Stimulated activated CD4-positive, alpha-beta T cell treated with anti-CD3 and anti-CD28 coated beads, Interleukin-15, amount 100 ng/mL, for 1 hour (primary cell): ENCODE measurements around the gene ANKRD10.
"Not testable (repeated sequence)": the region's sequence is repeated elsewhere in the genome, so short reads cannot be mapped to it uniquely, and the experiment has no call there.

ENCODE experiments used
- DNase-seq, 2 donors: peaks; one replicate each; pipeline ENCODE4 v3.0.0-alpha.2; 2020; ENCODE audit warnings: low read depth in 1 of 2, low spot score in 1 of 2

Gene ANKRD10

DNA sequence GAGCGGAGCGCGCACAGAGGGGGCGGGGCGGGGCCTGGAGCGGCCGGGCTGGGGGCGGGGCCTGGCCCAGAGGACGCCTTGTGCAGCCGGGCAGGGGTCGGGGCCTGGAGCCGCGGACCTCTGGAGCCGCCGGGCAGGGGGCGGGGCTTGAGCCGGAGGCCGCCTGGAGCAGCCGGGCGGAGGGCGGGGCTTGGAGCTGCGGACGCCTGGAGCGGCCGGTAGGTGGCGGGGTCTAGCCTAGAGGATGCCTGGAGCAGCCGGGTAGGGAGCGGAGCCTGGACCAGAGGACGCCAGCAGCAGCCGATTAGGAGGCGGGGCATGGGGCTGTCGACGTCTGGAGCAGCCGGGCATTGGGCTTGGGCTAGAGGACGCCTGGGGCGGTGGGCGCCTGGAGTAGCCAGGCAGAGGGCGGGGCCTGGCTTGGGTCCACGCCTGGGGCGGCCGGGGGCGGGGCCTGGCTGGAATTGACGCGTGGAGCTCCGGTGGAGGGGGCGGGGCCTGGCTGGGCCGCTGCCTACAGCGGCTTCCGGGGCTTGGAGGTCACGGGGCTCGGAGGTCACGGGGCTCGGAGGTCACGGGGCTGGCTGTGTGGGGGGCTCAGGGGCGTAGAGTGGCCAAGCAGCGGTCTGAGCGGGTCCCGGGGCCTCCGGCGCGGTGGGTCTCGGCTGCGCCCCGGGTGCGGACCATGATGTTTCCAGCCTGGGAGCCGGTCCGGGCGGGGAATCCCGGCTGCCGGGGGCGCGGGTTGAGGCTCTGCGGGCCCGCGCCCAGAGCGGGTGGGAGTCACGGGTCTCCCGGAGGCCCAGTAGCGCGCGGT lies at the start of gene ANKRD10:
Gene ANKRD10 (minus strand): TSS at position 13 of the 817 bp plus-strand sequence. CDS start 135 bp downstream, outside the sequence.
- peak; percentile 87 to 91 for DNase-seq

DNA sequence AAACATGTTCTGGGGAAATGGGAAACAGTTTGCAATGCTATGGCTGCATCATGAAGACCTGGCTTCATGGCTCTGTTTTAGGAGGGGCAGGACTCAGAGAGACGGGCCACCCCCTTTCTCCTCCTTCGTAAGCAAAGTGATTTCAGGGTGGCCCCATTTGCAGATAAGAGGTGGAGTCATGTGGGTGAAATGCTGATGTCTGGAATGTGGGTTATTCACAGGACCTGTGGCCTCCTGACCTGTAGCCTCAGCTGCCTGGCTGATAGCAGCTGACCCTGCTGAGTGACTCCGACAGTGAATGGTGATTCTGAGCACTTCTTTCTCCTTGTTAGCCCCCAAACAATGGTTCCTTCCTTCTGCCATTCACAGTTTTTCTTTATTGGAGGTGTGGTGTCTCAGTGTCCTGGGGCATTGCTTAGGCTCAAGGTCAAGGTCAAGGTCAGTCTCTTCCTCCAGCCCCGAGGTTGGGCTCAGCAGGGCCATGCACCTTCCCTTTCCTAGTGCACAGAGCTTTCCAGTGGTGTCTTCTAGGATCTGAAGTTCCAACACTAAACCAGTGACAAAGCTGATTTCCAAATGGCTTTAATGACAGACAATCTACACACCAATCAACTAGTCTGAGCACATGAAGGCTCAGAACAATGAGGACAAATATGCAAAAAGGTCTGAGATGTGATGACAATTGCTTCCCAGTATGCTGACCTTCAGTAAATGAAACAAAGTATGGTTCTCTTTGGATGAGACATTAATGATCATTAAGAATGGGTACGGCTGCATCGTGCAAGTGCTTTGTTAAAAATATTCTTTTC lies 49.6 kb upstream of the ANKRD10 start:
- no peak for DNase-seq

DNA sequence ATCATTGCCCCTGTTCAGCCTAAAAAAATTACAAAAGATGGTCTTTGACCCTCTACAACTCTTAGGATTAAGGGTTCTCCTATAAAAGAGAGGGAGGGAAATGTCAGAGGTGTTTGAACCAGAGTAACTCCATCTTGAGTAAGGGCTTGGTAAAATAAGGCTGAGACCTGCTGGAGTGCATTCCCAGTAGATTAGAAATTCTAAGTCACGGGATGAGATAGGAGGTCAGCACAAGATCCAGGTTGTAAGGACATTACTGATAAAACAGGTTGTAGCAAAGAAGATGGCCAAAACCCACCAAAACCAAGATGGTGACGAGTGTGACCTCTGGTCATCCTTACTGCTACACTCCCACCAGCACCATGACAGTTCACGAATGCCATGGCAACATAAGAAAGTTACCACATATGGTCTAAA lies 48.7 kb upstream of the ANKRD10 start:
- DNase-seq, result no peak

DNA sequence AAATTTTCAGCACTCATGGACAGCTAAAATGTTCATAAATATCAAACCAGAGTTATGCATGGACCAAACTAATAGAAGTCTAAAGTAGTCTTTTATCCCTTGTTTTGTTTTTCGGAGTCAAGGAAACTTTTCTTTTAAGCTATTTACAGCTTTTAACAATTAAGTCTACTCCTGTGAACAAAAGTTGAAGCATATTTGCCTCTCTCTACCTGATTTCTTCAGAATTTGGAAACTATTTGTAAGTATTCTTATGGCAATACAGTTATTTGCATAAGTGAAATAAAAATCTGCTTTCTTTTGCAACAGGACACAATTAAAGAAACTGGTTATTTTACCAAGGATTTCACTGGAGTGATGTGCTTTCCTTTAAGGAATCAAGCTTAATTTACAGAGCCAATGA lies 47.1 kb upstream of the ANKRD10 start:
- DNase-seq, result no peak

DNA sequence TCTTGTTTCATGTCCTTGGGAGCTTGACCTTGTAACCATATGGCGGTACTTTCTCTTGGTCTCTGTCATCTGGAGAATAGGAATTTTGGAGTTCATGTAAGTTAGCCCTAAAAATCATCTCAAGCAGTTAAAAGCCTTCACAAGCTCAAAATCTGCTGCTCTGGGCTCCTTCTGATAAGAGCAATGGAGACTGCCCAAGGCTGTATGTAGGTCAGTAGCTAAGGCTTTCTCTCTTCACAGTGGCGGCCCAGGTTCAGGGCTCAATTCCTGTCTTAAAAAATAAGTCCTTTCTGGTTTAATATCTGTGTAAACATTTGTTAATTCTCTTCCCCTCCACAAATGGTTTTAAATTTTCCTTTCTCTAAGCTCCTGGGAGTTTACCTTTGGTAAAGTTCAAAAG lies 45.3 kb upstream of the ANKRD10 start:
- DNase-seq, result no peak

DNA sequence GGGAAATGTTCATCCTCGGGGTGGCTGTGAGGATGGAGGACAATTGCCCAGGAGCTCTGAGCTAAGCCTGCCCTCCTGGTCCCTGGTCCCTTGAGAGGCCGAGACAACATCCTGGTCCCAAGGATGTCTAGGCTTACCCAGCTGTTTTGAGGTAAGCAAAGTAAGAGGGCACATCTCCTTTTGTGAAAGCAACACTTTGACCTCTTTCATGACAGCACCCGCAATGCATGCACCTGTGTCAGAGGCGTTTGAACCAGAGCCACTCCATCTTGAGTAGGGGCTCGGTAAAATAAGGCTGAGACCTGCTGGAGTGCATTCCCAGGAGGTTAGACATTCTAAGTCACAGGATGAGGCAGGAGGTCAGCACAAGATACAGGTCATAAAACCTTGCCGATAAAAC lies 43.1 kb upstream of the ANKRD10 start:
- DNase-seq, result no peak

DNA sequence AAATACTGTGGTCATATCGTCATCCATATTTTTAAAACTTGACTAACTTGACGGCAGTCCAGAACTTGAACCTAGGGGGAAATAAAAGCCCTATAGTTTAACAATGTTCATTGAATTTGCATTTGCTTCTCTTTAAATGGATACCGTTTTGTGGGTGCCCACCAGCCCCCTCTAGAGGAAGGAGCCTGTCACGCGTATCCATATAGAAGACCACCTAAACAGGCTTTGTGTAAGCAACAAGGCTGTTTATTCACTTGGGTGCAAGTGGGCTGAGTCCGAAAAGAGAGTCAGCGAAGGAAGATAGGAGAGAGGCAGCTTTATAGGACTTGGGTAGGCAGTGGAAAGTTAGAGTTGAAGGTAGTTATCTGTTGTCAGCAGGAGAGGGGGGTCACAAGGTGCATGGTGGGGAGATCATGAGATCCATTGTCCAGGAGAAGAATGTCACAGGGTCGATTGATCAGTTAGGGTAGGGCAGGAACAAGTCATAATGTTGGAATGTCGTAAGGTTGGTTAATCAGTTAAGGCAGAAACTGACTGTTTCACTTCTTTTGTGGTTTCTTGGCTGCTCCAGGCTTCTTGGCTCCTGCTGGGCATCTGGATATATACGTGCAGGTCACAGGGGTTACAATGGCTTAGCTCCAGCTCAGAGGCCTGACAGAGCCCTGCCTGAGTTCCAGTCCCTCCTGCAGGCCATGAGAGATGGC lies 42.5 kb upstream of the ANKRD10 start:
- no peak for DNase-seq

DNA sequence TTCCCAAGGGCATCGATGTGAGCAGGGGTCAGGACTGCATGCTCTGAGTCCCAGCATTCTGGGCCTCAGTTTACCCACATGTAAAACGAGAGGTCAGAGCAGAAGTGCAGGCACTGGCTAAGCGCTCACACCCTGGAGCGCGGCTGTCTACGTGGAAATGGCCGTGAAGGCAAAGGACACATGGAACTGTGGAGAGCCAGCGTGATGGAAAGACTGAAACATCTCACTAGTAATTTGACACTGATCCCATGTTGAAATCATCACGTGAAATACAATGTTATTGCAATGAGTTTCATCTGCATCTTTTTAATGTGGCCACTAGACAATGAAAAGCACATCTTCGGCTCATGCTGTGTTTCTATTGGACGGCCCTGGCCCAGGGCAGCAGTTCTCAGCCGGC lies 41.3 kb upstream of the ANKRD10 start:
- not testable (repeated sequence) for DNase-seq

DNA sequence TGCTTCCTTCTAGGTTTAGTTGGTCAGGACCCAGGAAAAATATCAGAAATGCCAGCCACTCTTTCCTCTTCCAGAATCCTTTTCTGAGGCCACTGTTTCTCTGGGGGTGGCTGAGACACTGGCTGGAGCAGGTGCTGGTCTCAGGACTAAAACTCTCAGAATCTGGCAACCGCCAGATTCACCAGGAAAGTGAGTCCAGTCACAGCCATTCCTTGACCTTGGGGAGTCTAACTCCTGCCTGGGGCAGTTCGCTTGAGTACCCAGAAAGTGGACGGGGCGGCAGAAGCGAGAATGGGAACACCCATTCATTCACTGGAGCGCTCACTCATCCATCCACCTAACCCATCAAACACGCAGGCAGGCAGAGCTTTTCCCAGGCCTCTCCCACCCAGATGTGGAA lies 40.7 kb upstream of the ANKRD10 start:
- not testable (repeated sequence) for DNase-seq

DNA sequence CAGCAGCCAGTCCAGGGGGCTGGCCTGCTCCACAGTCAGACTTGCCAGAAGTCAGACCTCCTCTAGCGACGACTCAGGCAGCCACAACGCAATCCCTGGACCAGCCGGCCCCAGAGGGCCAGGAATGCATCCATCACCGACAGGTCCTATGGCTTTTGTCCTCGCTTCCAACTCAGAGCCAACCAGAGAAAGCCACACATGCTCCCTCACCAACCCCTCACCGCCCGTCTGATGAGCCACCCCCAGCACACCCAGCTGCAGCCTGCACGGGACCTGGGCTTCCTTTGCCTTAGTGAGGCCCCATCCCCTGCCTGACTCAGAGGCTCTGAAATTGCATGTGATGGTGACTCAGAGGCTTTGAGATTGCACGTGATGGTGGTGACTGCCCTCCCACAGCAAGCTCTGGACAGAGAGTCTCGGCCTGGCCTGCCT lies 40.2 kb upstream of the ANKRD10 start:
- peak in 1 of 2 donors; percentile 14 for DNase-seq

DNA sequence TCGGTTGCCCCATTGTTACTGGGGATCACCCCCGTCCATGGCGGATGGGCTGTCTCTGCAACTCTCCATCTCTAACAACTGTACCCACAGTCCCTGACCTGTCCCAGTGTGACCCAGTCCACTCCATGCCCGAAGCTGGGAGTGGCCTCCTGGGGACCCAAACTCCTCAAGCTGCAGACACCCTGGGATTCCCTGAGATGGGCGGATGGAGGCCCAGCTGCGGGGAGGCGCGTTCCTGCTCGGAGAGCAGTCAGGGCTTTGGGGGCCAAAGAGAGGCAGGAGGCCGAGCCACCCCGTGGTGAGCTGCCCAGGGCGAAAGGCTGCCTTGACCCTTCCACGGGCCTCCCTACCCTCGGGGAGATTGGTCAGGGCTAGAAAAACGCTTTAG lies 39.7 kb upstream of the ANKRD10 start:
- not testable (repeated sequence) for DNase-seq

DNA sequence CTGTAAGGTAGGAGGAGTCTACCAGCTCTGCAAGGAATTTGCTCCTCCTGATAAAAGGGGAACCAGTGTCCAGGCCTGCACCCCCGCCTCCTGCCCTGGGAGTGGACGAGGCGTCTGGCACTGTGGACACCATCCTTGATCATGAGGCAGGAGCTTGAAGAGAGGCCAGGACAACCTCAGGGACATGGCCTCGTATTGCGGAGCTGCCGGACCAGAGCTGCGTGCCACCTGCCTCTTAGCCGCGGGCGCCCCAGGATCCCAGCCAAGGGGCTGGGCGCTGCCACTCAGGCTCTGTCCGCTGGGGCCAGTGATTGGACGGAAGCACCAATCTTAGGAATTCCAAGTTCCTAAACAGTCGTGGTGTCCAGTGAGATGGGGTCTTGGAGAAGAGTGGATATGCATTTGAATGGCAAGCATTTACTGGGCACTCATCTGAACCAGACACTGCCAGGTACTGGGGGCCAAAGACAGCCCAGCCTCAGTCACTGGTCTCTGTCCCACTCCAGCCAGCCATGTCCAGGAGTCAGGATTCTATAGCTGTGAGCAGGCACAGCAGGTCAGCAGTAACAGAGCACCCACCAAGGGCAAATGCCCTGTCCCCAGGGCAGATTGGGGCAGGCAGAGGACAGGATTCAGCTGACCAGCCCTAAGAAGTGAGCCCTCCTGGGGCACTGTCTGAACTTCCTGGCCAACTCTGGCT lies 39.1 kb upstream of the ANKRD10 start:
- no peak for DNase-seq

DNA sequence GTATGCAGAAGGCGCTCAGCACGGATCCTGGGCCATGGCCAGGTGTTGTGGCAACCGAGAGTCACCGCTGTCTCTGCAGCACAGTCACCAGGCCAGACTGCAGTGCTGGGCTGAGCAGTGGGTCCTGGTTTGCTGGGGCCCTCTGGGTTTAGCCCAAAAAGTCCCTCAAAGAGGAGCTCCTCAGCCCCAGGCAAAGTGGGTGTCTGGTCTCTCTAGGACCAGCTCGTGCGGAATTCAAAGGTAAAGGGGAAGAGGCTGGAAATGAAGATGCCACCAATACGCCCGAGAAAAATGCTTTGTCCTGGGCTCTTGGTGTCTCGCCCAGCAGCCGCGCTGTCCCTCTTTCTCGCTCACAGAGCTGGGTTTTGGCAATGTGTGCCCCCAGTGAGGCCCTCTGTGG lies 38.5 kb upstream of the ANKRD10 start:
- DNase-seq, result no peak

DNA sequence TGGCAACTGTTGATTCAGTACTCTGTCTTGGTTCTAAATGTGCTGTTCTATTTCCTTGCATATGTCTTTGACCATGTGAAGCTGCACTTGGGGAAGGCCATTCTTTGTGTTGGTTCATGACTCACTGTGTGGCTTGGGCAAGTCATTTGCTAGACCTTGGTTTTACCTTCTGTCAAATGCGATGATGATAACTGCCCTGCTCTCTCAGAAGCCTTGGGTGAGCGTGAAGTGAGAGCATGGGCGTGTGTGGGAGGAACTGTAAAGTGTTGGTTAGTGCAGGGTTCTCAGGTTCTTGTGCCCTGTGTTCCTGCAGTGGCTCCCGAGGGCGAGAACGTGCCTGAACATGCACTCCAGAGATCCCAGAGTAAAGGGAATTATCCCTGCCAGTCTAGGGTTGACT lies 37.3 kb upstream of the ANKRD10 start:
- not testable (repeated sequence) for DNase-seq

DNA sequence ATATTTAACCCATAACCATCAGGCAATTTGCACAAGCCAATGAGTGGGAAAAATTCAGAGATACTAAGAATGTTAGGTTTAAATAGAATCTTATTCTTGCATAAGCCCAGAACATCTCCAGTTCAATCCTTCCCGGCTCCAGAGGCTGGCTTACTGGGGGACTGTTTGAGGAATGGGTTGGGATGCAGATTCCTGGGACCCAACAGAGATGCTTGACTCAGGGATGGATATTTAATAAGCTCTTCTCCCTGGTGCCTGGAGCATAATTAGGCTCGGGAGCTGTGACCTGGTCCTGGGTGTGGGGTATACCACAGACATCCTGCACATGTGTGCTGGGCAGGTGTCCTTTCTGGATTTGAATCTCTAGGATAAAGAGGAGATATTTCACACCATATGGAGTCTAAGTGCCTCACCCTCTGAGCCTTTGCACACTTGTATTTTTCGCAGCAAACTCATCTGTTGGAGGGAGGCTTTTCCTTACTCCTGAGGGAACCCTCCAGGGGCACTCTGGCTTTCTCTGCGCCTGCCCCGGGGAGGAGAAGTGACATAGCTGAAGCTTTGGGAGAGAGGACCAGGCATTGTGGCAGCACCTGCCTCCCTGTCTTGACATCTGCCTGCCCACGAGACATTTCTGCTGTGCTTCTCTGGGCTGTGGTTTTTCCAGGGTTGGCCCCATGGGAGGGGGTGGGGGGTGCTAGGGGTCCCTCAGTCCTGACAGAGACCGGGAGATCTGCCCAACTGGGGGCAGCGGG lies 36.1 kb upstream of the ANKRD10 start:
- DNase-seq, result no peak

DNA sequence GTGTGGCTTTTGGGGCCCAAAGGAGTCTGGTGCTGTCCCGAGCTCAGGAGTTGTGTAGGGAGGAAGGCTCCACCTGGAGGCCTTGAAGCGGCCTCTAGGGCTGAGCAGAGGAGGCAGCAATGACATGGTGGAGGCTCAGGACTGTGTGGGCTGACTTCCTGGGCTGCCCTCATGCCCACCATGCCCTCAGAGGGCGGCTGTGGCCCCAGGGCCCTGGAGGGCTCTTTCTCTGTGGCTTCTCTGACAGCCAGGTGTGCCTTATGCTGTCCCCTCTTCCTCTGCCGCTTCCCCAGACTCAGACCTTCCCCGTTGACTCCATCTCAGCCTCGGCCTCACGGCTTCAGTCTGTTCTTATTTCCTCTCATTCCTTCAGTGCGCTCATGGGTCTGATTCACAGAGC lies 35.5 kb upstream of the ANKRD10 start:
- DNase-seq, result no peak

DNA sequence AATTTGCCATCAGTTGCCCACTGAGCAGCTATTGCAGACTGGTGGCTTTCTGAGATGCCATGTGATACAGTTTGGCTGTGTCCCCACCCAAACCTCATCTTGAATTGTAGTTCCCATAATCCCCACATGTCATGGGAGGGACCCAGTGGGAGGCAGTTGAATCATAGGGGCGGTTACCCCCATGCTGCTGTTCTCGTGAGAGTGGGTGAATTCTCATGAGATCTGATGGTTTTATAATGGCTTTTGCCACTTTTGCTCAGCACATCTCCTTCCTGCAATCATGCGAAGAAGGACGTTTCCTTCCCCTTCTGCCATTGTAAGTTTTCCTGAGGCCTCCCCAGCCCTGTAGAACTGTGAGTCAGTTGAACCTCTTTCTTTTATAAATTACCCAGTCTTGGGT lies 34.8 kb upstream of the ANKRD10 start:
- DNase-seq, result no peak

DNA sequence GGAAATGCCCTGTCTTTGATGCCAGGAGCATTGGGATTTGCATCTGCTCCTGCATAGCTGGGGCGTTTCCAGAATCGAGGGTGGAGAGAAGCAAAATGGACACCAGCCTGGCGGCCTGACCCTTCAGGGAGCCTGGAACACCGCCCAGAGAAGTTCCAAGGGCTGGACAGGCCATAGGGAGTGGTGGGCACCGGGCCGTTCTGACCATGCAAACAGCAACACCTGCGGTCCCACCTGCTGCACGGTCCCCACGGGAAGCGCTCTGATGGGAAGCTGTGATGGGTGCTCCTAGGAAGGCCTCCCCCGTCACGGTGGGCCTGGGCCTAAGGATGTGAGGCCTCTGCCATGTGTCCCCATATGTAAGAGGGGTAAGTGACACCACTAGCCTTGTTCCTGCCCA lies 34.2 kb upstream of the ANKRD10 start:
- DNase-seq, result no peak

DNA sequence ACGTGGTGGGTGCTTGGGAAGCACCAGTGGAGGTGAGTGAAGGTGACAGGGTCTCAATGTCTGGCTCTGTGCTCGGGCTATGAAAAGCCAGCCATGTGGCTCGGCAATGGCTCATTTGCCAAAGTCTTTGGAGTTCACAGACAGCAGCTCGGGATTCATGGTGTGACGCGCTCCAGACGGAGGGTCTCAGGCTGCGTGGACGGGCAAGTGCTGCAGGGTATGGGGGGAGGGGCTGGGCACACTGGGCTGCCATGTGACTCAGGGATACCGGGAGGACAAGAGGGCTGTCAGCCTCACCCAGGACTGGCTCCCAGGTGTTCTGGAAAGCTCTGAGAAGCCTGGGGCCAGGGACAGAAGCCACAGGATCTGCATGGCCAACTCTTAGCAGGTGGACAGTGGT lies 32.5 kb upstream of the ANKRD10 start:
- not testable (repeated sequence) for DNase-seq

DNA sequence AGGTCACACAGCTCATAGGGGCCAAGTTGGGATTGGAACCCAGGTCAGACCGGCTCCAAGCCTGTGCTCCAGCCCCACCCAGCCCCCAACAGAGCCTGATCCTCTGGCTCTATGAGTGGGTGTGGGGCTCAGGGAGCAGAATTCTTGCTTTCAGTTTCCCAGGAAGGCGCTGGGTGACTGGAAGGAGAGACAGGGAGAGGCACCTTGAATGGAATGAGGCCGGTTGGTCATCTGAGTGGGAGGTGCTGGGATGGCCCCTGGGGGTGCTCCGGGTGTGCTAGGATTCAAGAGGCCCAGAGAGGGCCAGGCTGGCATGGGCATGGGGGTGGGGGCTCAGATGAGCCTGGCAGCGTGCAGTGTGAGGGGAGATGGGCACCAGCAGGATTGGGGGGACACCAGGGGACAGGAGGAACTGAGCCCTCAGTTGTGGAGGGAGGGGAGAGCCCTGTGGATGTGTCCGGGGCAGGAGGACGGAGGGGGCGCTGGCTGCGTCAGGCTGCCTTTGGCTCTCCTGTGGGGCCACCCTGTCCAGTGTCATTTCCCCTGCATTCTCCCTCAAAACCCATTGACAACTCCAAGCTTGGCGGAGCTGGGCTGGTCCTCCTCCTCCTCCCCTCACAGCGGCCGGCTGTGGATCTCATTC lies 31.2 kb upstream of the ANKRD10 start:
- DNase-seq, result no peak
